Measurements from ENCODE around the gene TMEM204. TPM values are rescaled to one million over a fixed set of nuclear protein-coding genes. Genes with fewer than 3 reads are reported as not detected.

TMEM204 gene
- total RNA-seq, 4 donors from 2014 or later: 9.4 to 22.5 (median 13.3) TPM

DNA sequence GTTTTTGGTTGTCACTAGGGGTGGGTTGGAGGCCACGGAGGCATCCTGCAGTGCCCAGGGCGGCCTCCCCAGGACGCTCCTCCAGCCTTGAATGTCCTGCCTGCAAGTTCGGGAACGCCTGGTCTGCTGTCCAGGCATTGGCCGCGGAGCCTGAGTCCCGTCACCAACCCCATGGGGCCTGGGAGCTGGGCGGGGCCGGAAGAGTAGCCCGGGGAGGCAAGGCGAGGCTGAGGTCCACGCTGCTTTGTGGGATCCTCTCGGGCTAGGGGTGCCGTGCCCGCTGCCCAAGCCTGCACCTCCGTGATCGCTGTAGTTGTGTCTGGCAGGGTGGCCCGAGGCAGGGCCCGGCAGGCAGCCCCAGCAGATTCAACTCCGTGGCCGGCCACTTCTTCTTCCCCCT is 27.6 kb upstream of the TMEM204 start:
- peaks cover 0 to 27% (median 13%) of the 10 kb centered on the region in 4 donors for H3K36me3 ChIP-seq
- intact Hi-C loops (cut with DNase I; ENCODE audit: low total_unique reads): no loop called here
- no peak overlapping the region for H3K27ac ChIP-seq
- no peaks in the 10 kb centered on the region for H3K27me3 ChIP-seq
- TF ChIP-seq POLR2A (IDR thresholded peaks at IDR 0.05) (no peak), POLR2AphosphoS5 (IDR thresholded peaks at IDR 0.05) (no peak), EP300 (IDR thresholded peaks at IDR 0.05; ENCODE audit: low read depth) (no peak)
- TF ChIP-seq, protein P1, sequence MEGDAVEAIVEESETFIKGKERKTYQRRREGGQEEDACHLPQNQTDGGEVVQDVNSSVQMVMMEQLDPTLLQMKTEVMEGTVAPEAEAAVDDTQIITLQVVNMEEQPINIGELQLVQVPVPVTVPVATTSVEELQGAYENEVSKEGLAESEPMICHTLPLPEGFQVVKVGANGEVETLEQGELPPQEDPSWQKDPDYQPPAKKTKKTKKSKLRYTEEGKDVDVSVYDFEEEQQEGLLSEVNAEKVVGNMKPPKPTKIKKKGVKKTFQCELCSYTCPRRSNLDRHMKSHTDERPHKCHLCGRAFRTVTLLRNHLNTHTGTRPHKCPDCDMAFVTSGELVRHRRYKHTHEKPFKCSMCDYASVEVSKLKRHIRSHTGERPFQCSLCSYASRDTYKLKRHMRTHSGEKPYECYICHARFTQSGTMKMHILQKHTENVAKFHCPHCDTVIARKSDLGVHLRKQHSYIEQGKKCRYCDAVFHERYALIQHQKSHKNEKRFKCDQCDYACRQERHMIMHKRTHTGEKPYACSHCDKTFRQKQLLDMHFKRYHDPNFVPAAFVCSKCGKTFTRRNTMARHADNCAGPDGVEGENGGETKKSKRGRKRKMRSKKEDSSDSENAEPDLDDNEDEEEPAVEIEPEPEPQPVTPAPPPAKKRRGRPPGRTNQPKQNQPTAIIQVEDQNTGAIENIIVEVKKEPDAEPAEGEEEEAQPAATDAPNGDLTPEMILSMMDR (IDR thresholded peaks at IDR 0.05): no peak
- WGBS, 2 donors (ENCODE audit: low coverage in 1 of 2): 97% methylated on average over 21 of the region's 22 CpGs; no CpG with 5 or more reads in 1 of the 2 donors
- H3K4me1 ChIP-seq: no peaks in the 10 kb centered on the region
- no peak for DNase-seq
- H3K9me3 ChIP-seq: no peaks in the 10 kb centered on the region
- in situ Hi-C loops (cut with MboI; ENCODE audit: low pct_ligation_motif_present in 1 of 4, low pct_unique_long_range_greater_than_20kb in 1 of 4, low sequenced_read_pairs in 3 of 4): no loop called here
- no peak overlapping the region for H3K4me3 ChIP-seq

DNA sequence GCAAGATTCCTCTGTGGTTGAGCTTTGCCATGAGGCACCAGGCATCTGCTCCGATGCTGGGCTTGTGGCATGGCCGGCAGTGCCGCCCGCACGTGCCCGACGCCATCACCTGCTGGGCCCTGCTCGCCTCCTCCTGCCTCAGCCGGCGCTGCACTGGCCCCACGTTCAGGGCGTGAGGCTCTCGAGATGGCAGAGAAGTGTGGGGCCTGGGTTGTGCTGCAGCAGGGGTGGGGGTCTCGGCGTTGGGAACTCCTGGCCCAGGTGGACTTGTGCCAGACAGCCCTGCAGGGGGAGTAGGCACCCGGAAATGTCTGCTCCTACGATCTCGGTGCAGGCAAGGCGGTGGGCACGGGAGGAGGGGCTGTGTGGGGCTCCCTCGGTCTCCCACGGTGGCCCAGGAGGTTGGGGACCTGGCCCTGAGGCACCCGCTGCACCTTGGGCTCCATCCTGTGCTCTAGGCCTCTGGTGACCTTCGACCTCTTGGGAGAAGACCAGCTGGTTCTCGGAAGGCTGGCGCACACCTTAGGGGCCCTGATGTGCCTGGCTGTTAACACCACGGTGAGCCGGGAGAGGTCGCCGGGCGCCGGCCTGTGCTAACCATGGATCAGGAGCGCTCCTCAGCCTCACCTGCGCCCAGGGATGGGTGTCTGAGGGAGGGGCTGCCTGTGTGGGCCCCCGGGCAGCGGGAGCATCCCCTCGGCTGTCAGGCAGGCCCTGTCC is 26.8 kb upstream of the TMEM204 start:
- no peaks in the 10 kb centered on the region for H3K4me1 ChIP-seq
- peaks cover 0 to 20% (median 10%) of the 10 kb centered on the region in 4 donors for H3K36me3 ChIP-seq
- intact Hi-C loops (cut with DNase I; ENCODE audit: low total_unique reads): no loop called here
- H3K27me3 ChIP-seq: no peaks in the 10 kb centered on the region
- no peak overlapping the region for H3K4me3 ChIP-seq
- 89 to 94% methylated on average over 3 to 19 of the region's 37 CpGs for WGBS, 2 donors (ENCODE audit: low coverage in 1 of 2)
- in situ Hi-C loops (cut with MboI; ENCODE audit: low pct_ligation_motif_present in 1 of 4, low pct_unique_long_range_greater_than_20kb in 1 of 4, low sequenced_read_pairs in 3 of 4): no loop called here
- H3K9me3 ChIP-seq: no peaks in the 10 kb centered on the region
- no peak for DNase-seq
- no peak for TF ChIP-seq POLR2A (IDR thresholded peaks at IDR 0.05)
- no peak for TF ChIP-seq POLR2AphosphoS5 (IDR thresholded peaks at IDR 0.05)
- TF ChIP-seq EP300 (IDR thresholded peaks at IDR 0.05; ENCODE audit: low read depth): no peak
- TF ChIP-seq, protein P1 (IDR thresholded peaks at IDR 0.05): no peak
- H3K27ac ChIP-seq: no peak overlapping the region

DNA sequence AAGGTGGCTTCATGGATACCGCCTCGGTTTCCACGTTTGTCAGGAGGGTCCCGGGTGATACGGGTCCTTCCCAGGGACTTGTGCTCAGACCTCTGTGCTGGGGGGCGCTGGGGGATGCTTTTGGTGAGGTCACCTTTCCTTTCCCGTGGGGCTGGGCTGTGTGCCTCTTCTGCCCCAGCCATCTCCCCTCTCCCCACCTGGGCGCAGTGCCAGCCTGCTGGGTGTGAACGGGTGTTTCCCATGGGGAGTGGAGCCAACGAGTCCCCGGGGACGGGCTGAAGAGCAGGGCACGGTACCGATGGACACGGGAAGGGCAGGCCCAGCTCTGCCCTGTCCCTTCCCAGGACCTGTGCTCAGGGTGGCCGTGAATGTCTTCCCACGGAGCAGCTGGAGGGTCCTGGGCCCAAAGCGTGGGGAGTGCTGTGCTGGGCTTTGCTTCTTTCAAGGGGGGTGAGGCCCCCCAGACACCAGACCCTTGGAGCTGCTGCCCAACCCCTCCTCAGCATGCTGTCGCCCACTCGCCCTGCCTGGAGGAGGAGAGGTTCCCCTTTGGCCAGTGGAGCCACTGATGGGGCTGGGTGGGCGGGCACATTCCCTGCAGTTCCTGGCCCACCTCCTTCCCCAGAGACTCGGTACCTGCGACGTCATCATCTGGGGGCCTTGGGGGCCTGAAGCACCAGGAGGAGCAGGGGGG is 24.8 kb upstream of the TMEM204 start:
- no peak overlapping the region for H3K27ac ChIP-seq
- 88% methylated on average over 24 of the region's 24 CpGs; no CpG with 5 or more reads in 1 of the 2 donors for WGBS, 2 donors (ENCODE audit: low coverage in 1 of 2)

More for the DNA sequence above, 24.8 kb upstream of the TMEM204 start:
- in situ Hi-C loops (cut with MboI; ENCODE audit: low pct_ligation_motif_present in 1 of 4, low pct_unique_long_range_greater_than_20kb in 1 of 4, low sequenced_read_pairs in 3 of 4): no loop called here
- TF ChIP-seq, protein P1 (IDR thresholded peaks at IDR 0.05): no peak
- TF ChIP-seq POLR2AphosphoS5 (IDR thresholded peaks at IDR 0.05) (no peak), EP300 (IDR thresholded peaks at IDR 0.05; ENCODE audit: low read depth) (no peak), POLR2A (IDR thresholded peaks at IDR 0.05) (no peak)
- Histone ChIP-seq H3K36me3 (peaks cover 0 to under 1% (median 0%) of the 10 kb centered on the region in 4 donors), H3K4me1 (no peaks in the 10 kb centered on the region), H3K9me3 (no peaks in the 10 kb centered on the region), H3K4me3 (no peak overlapping the region), H3K27me3 (no peaks in the 10 kb centered on the region)
- DNase-seq: no peak
- intact Hi-C loops (cut with DNase I; ENCODE audit: low total_unique reads): no loop called here

Measured in transverse colon (tissue), 4 donors.